Ureter (tissue), 1 donor: Measurements from ENCODE around the gene CX3CR1. TPM values are rescaled to one million over a fixed set of nuclear protein-coding genes. Genes with fewer than 3 reads are reported as not detected.
"Not testable (repeated sequence)": the region's sequence is repeated elsewhere in the genome, so short reads cannot be mapped to it uniquely, and the experiment has no call there.

ENCODE experiments used
- DNase-seq: peaks from one replicate; pipeline ENCODE4 v3.0.0-alpha.2; 2020; ENCODE audit warnings: low spot score
- total RNA-seq: library from RNA; stranded (reverse); gene quantifications from one replicate; pipeline ENCODE4 v1.2.4, GENCODE V29; 2023
- donor health status: DM: yes; HTN: yes; CAD: no.

Gene CX3CR1
- total RNA-seq, 1 donor from 2014 or later, result 1.5 TPM

- DNase-seq, result no peak
These were observed 11.9 kb downstream of the CX3CR1 start for GRCh38 chr3:39267631-39268548.

GRCh38 chr3:39264053-39264452 lies 15.8 kb downstream of the CX3CR1 start:
- no peak for DNase-seq

- DNase-seq, result no peak
These were observed 16.3 kb downstream of the CX3CR1 start for GRCh38 chr3:39263576-39263975.

- no peak for DNase-seq
These were observed 17.0 kb downstream of the CX3CR1 start for GRCh38 chr3:39262846-39263245.

GRCh38 chr3:39261726-39262125 lies 18.1 kb downstream of the CX3CR1 start:
- no peak for DNase-seq

GRCh38 chr3:39260957-39261356 lies 18.9 kb downstream of the CX3CR1 start:
- peak; percentile 74 for DNase-seq

- no peak for DNase-seq
These were observed 19.5 kb downstream of the CX3CR1 start for GRCh38 chr3:39260318-39260717.

- no peak for DNase-seq
These were observed 24.1 kb downstream of the CX3CR1 start for GRCh38 chr3:39255503-39256325.

- DNase-seq, result no peak
These were observed 24.9 kb downstream of the CX3CR1 start for GRCh38 chr3:39254806-39255449.

- DNase-seq, result no peak
These were observed 28.3 kb downstream of the CX3CR1 start for GRCh38 chr3:39251576-39251975.

GRCh38 chr3:39250116-39250747 lies 29.6 kb downstream of the CX3CR1 start:
- no peak for DNase-seq

- no peak for DNase-seq
These were observed 30.3 kb downstream of the CX3CR1 start for GRCh38 chr3:39249453-39250115.

GRCh38 chr3:39241561-39241960 lies 38.3 kb downstream of the CX3CR1 start:
- no peak for DNase-seq

GRCh38 chr3:39237027-39237426 lies 42.8 kb downstream of the CX3CR1 start:
- no peak for DNase-seq

- DNase-seq, result no peak
These were observed 45.2 kb downstream of the CX3CR1 start for GRCh38 chr3:39234651-39235050.

- no peak for DNase-seq
These were observed 47.0 kb downstream of the CX3CR1 start for GRCh38 chr3:39232859-39233258.

- DNase-seq, result no peak
These were observed 49.4 kb downstream of the CX3CR1 start for GRCh38 chr3:39230453-39230852.

- DNase-seq, result no peak
These were observed 51.3 kb downstream of the CX3CR1 start for GRCh38 chr3:39228496-39228895.

- not testable (repeated sequence) for DNase-seq
These were observed 52.2 kb downstream of the CX3CR1 start for GRCh38 chr3:39227596-39227995.

GRCh38 chr3:39226106-39226741 lies 53.6 kb downstream of the CX3CR1 start:
- no peak for DNase-seq

GRCh38 chr3:39224288-39224687 lies 55.5 kb downstream of the CX3CR1 start:
- DNase-seq, result no peak
